ENCODE measurements around the gene RGS18. TPM values are rescaled to one million over a fixed set of nuclear protein-coding genes. Genes with fewer than 3 reads are reported as not detected.

RGS18 gene
- total and polyA plus RNA-seq, 9 of the 15 experiments (the other 6 are each of a cell fraction or from before 2014, with no cell fraction given), result 0.03 to 0.11 (median 0.05) TPM; not detected in 5

DNA sequence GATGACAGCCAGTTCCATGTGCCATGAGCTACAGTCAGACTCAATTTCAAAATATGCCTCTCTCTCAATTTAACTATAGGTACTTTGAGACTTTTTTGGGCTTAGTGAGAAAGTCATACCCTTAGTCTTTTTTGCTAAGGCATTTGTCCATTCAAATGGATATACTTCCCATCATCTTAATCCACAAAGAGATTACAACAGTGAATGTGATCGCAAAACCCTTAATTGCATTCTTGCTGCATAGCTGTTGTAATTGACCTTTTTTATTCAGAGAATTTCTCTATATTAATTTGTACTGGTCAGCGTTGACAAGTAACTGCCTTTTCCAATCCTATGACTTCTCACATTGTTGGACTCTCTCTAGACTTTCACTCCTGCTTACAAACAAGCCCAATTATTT lies 38.6 kb upstream of the RGS18 start (continued):
- TF ChIP-seq TCF7 (IDR thresholded peaks at IDR 0.05; ENCODE audit: borderline replicate concordance), result no peak
- no peak for TF ChIP-seq ZNF551 (CRISPR knock-in tag; IDR thresholded peaks at IDR 0.05)
- TF ChIP-seq ZNF212 (CRISPR knock-in tag; IDR thresholded peaks at IDR 0.05), result no peak
- no peak for TF ChIP-seq FOXK2 (conservative IDR thresholded peaks at IDR 0.05 in 1 of 2, IDR thresholded peaks at IDR 0.05 in 1 of 2; ENCODE audit: low read depth in 2 of 2)
- TF ChIP-seq ZNF124 (CRISPR knock-in tag; IDR thresholded peaks at IDR 0.05), result no peak

- DNase-seq (ENCODE audit: extremely low read depth in 1 of 4, low spot score in 3 of 4) (no peak), ATAC-seq (no peak), FAIRE-seq (no peak)
- no peak overlapping the region for H3K9ac ChIP-seq (ENCODE audit: insufficient read depth in 1 of 2, low read depth in 2 of 2, low read length in 2 of 2)
- peak; percentile 99 for TF ChIP-seq DACH1 (IDR thresholded peaks at IDR 0.05; ENCODE audit: partially characterized antibody)
- TF ChIP-seq GATAD2B (IDR thresholded peaks at IDR 0.05; ENCODE audit: borderline replicate concordance), result 0 out of 2 replicates have a peak, but pooled peaks have one; percentile 24
- TF ChIP-seq RBM34 (IDR thresholded peaks at IDR 0.05; ENCODE audit: borderline replicate concordance, insufficient read depth, low read length), result no peak
- TF ChIP-seq SAFB (IDR thresholded peaks at IDR 0.05; ENCODE audit: borderline replicate concordance, low read depth, low read length), result peak; percentile 43; the same call in 1 of the 2 replicates
- peak in 1 of 2 experiments; percentile 87; a peak in 1 of 4 replicates for TF ChIP-seq MCM7 (IDR thresholded peaks at IDR 0.05)
- no peak for TF ChIP-seq ZNF589 (CRISPR knock-in tag; IDR thresholded peaks at IDR 0.05; ENCODE audit: low read depth)
- no peak for TF ChIP-seq ZNF354B (CRISPR knock-in tag; IDR thresholded peaks at IDR 0.05)
- H3K79me2 ChIP-seq (ENCODE audit: control insufficient read depth, insufficient read depth, low read length), result no peaks in the 10 kb centered on the region
- no peak overlapping the region for H3K4me2 ChIP-seq (ENCODE audit: insufficient read depth, low read length)
- no peaks in the 10 kb centered on the region for H3K27me3 ChIP-seq (ENCODE audit: control insufficient read depth in 2 of 2, insufficient read depth in 2 of 2, low read length in 2 of 2)
- ChIA-PET POLR2A (interaction anchor here (0.5 to 2.0 kb wide), 2 partner anchors 15 to 43 kb away, joined by 3 to 8 read pairs; no protein-coding TSS in a partner anchor), CTCF (ENCODE audit: low intra/inter-chr PET ratio) (no interaction called here)
- intact Hi-C loops (cut with micrococcal nuclease) (no loop called here), in situ Hi-C loops (cut with MboI) (no loop called here)
- H2AFZ ChIP-seq (ENCODE audit: low read depth, low read length), result peak overlapping the region; percentile 89; the same call in 1 of the 2 replicates
- no peaks in the 10 kb centered on the region for H3K9me1 ChIP-seq (ENCODE audit: control insufficient read depth, insufficient read depth, low read length)
- 0 out of 2 replicates have a peak, but pooled peaks cover 3% of the 10 kb centered on the region for H3K9me3 ChIP-seq (replicated peaks; ENCODE audit: control insufficient read depth, insufficient read depth, low read depth, low read length)
- H3K36me3 ChIP-seq (ENCODE audit: control insufficient read depth, insufficient read depth, low read length), result no peaks in the 10 kb centered on the region; the same call in 2 of the 3 replicates
- no peaks in the 10 kb centered on the region for H4K20me1 ChIP-seq (replicated peaks; ENCODE audit: control insufficient read depth, insufficient read depth, low read length)
- H3K27ac ChIP-seq (ENCODE audit: extremely low read depth, low read depth, low read length), result peak overlapping the region; percentile 79; the same call in 2 of the 3 replicates
- H3K4me1 ChIP-seq (replicated peaks in 1 of 2; ENCODE audit: control insufficient read depth in 2 of 2, insufficient read depth in 2 of 2, low read length in 2 of 2), result peaks cover 0 to 11% of the 10 kb centered on the region in 2 experiments; a peak in 3 of 5 replicates
- no TSS peak for BruUV-seq (replicated peaks)
- H3K4me3 ChIP-seq, result no peak overlapping the region
Observed at GRCh38 chr1:192122668-192123067, 35.6 kb upstream of the RGS18 start.
